Breast epithelium (tissue), 4 donors: Measurements from ENCODE around the gene EXOC3L4. TPM values are rescaled to one million over a fixed set of nuclear protein-coding genes. Genes with fewer than 3 reads are reported as not detected.
A peak's percentile ranks its signal among the peaks of the same experiment; 100 is the strongest.

Experiments
- DNase-seq, 2 donors: peaks; one replicate each; pipeline ENCODE4 v3.0.0-alpha.2; 2019; ENCODE audit warnings: low spot score in 2 of 2
- H3K27ac ChIP-seq, 2 donors: fragments of 200-600 bp; sonication (generic) in 1 of 2; one replicate each; pipeline ENCODE4 v1.5.1; 2016 to 2019; ENCODE audit warnings: mild to moderate bottlenecking in 1 of 2
- H3K27me3 ChIP-seq, 2 donors: fragments of 200-600 bp; sonication (generic) in 1 of 2; one replicate each; pipeline versions ENCODE4 v1.5.1 to v1.6.0; 2017 to 2019; ENCODE audit warnings: control low read depth in 1 of 2, mild to moderate bottlenecking in 1 of 2
- H3K36me3 ChIP-seq: fragments of 200-600 bp; one replicate; pipeline ENCODE4 v1.5.1; 2019
- H3K4me1 ChIP-seq, 2 donors: fragments of 200-600 bp; sonication (generic); one replicate each; pipeline ENCODE4 v1.5.1; 2016 to 2019; ENCODE audit warnings: control low read depth in 1 of 2
- H3K4me3 ChIP-seq, 3 donors: fragments of 200-600 bp; sonication (generic); 1 replicate in 2 of 3; 2 replicates in 1 of 3; pipeline ENCODE4 v1.5.1; 2016 to 2019; ENCODE audit warnings: mild to moderate bottlenecking in 3 of 3, moderate library complexity in 2 of 3
- H3K9me3 ChIP-seq, 2 donors: fragments of 200-600 bp; sonication (generic) in 1 of 2; one replicate each; pipeline ENCODE4 v1.5.1; 2016 to 2019; ENCODE audit warnings: control low read depth in 1 of 2
- CTCF ChIP-seq, 3 donors: fragments of 450-650 bp; IDR thresholded peaks; one replicate each; pipeline ENCODE4 v1.5.1; 2016 to 2017; ENCODE audit warnings: antibody characterized with exemption in 3 of 3, mild to moderate bottlenecking in 3 of 3, moderate library complexity in 3 of 3
- POLR2A ChIP-seq: fragments of 450-650 bp; IDR thresholded peaks from one replicate; pipeline ENCODE4 v1.6.1; 2016; ENCODE audit warnings: antibody characterized with exemption, mild to moderate bottlenecking, moderate library complexity
- POLR2AphosphoS5 ChIP-seq, 3 donors: sonication (generic); formaldehyde crosslinking; IDR thresholded peaks; one replicate each; pipeline ENCODE4 v1.6.1; 2017; ENCODE audit warnings: antibody characterized with exemption in 3 of 3
- intact Hi-C: fragments of 100-400 bp; cut with DNase I; formaldehyde crosslinking; loops from one replicate; pipeline ENCODE4 v1.15.1; 2023; ENCODE audit warnings: low total_unique reads
- total RNA-seq, 3 donors: library from RNA; depleted of rRNA; stranded (reverse); fragments of >200 nt; gene quantifications; one replicate each; pipeline ENCODE4 v1.1.0, GENCODE V29; 2016

The EXOC3L4 gene
- total RNA-seq, 3 donors from 2014 or later = 0.66 to 1.0 TPM; not detected in 1

GRCh38 chr14:103126873-103127304 lies 32.4 kb downstream of the EXOC3L4 start:
- peak overlapping the region; percentile 64 to 92 for H3K27ac ChIP-seq
- H3K9me3 ChIP-seq = no peaks in the 10 kb centered on the region
- intact Hi-C loops = no loop called here
- no peak for TF ChIP-seq POLR2A
- TF ChIP-seq CTCF (IDR thresholded peaks at IDR 0.05) = peak in 1 of 3 donors; percentile 43
- TF ChIP-seq POLR2AphosphoS5 (IDR thresholded peaks at IDR 0.05) = no peak
- DNase-seq = no peak
- H3K27me3 ChIP-seq = no peaks in the 10 kb centered on the region
- no peaks in the 10 kb centered on the region for H3K36me3 ChIP-seq
- H3K4me3 ChIP-seq = peak overlapping the region; percentile 31 to 68 (median 45)
- H3K4me1 ChIP-seq = peaks cover 18 to 72% of the 10 kb centered on the region in 2 donors

- no peak for TF ChIP-seq CTCF (IDR thresholded peaks at IDR 0.05)
- no peak for TF ChIP-seq POLR2AphosphoS5 (IDR thresholded peaks at IDR 0.05)
- TF ChIP-seq POLR2A = no peak
- intact Hi-C loops = no loop called here
- Histone ChIP-seq H3K27ac (peak overlapping the region in 1 of 2 donors; percentile 92), H3K36me3 (no peaks in the 10 kb centered on the region), H3K4me1 (peaks cover 18 to 74% of the 10 kb centered on the region in 2 donors), H3K9me3 (no peaks in the 10 kb centered on the region), H3K27me3 (no peaks in the 10 kb centered on the region), H3K4me3 (peak overlapping the region; percentile 5 to 68 (median 45))
- DNase-seq = no peak
These were observed 32.8 kb downstream of the EXOC3L4 start for GRCh38 chr14:103127356-103127755.

- intact Hi-C loops = no loop called here
- Histone ChIP-seq H3K4me1 (peaks cover 13 to 68% of the 10 kb centered on the region in 2 donors), H3K4me3 (peak overlapping the region in 2 of 3 donors; percentile 5 to 68), H3K9me3 (no peaks in the 10 kb centered on the region), H3K27ac (peak overlapping the region; percentile 86 to 92), H3K36me3 (no peaks in the 10 kb centered on the region), H3K27me3 (no peaks in the 10 kb centered on the region)
- TF ChIP-seq POLR2AphosphoS5 (IDR thresholded peaks at IDR 0.05) (no peak), POLR2A (no peak), CTCF (IDR thresholded peaks at IDR 0.05) (no peak)
- no peak for DNase-seq
These were observed 33.5 kb downstream of the EXOC3L4 start for GRCh38 chr14:103127861-103128598.

GRCh38 chr14:103128631-103129300 lies 34.2 kb downstream of the EXOC3L4 start:
- no peak for DNase-seq
- Histone ChIP-seq H3K9me3 (no peaks in the 10 kb centered on the region), H3K36me3 (no peaks in the 10 kb centered on the region), H3K4me3 (peak overlapping the region in 1 of 3 donors; percentile 18), H3K27ac (peak overlapping the region; percentile 86 to 92), H3K27me3 (no peaks in the 10 kb centered on the region), H3K4me1 (peaks cover 6 to 63% of the 10 kb centered on the region in 2 donors)
- intact Hi-C loops = no loop called here
- TF ChIP-seq POLR2A (no peak), POLR2AphosphoS5 (IDR thresholded peaks at IDR 0.05) (no peak), CTCF (IDR thresholded peaks at IDR 0.05) (no peak)
